GM23338 (cell line): Measurements from ENCODE around the gene APOL6.

Experiments
- CREB1 ChIP-seq: fragments of 250-450 bp; sonication (Bioruptor Pico); IDR thresholded peaks from 2 replicates; pipeline ENCODE4 v1.5.0; 2020; ENCODE audit warnings: low read depth, mild to moderate bottlenecking, moderate library complexity
- EZH2 ChIP-seq: fragments of 200-600 bp; sonication (generic); IDR thresholded peaks from one replicate; pipeline ENCODE4 v1.8.0; 2017; ENCODE audit warnings: antibody characterized with exemption, mild to moderate bottlenecking, low read depth; ENCODE audit not compliant: unreplicated experiment
- EZH2phosphoT487 ChIP-seq: fragments of 200-600 bp; sonication (generic); IDR thresholded peaks from one replicate; pipeline ENCODE4 v1.8.1; 2018; ENCODE audit warnings: antibody characterized with exemption; ENCODE audit not compliant: unreplicated experiment
- JUNB ChIP-seq: IDR thresholded peaks from one replicate; pipeline ENCODE4 v1.6.1; 2016; ENCODE audit warnings: antibody characterized with exemption; ENCODE audit not compliant: unreplicated experiment
- NANOG ChIP-seq: IDR thresholded peaks from 2 replicates; pipeline ENCODE4 v1.6.1; 2016; ENCODE audit warnings: antibody characterized with exemption, borderline replicate concordance
- POLR2AphosphoS5 ChIP-seq: IDR thresholded peaks from 2 replicates; pipeline ENCODE4 v1.6.1; 2016; ENCODE audit warnings: antibody characterized with exemption, low read depth
- STAT1 ChIP-seq: IDR thresholded peaks from one replicate; pipeline ENCODE4 v1.6.1; 2016; ENCODE audit warnings: antibody characterized with exemption; ENCODE audit not compliant: unreplicated experiment
- ZNF331 ChIP-seq: fragments of 250-450 bp; sonication (Bioruptor Pico); IDR thresholded peaks from 2 replicates; pipeline ENCODE4 v1.5.0; 2020; ENCODE audit warnings: low read depth, mild to moderate bottlenecking, moderate library complexity
- TF ChIP-seq, protein P1 (sequence below), 2 experiments: fragments of 200-600 bp in 1 of 2; sonication (generic) in 1 of 2; conservative IDR thresholded peaks; 2 replicates each; pipeline versions ENCODE4 v1.5.1 to v1.6.1; 2016 to 2017; ENCODE audit warnings: antibody characterized with exemption in 2 of 2, low read depth in 2 of 2, mild to moderate bottlenecking in 2 of 2, moderate library complexity in 1 of 2
- TF ChIP-seq, protein P2 (sequence below): fragments of 250-450 bp; sonication (Bioruptor Pico); IDR thresholded peaks from 2 replicates; pipeline ENCODE4 v1.5.0; 2020; ENCODE audit warnings: mild to moderate bottlenecking, moderate library complexity
- TF ChIP-seq, protein P3 (sequence below): IDR thresholded peaks from one replicate; pipeline ENCODE4 v1.6.1; 2018; ENCODE audit warnings: antibody characterized with exemption; ENCODE audit not compliant: unreplicated experiment
- TF ChIP-seq, protein P4 (sequence below): IDR thresholded peaks from 2 replicates; pipeline ENCODE4 v1.6.1; 2016; ENCODE audit warnings: antibody characterized with exemption

DNA sequence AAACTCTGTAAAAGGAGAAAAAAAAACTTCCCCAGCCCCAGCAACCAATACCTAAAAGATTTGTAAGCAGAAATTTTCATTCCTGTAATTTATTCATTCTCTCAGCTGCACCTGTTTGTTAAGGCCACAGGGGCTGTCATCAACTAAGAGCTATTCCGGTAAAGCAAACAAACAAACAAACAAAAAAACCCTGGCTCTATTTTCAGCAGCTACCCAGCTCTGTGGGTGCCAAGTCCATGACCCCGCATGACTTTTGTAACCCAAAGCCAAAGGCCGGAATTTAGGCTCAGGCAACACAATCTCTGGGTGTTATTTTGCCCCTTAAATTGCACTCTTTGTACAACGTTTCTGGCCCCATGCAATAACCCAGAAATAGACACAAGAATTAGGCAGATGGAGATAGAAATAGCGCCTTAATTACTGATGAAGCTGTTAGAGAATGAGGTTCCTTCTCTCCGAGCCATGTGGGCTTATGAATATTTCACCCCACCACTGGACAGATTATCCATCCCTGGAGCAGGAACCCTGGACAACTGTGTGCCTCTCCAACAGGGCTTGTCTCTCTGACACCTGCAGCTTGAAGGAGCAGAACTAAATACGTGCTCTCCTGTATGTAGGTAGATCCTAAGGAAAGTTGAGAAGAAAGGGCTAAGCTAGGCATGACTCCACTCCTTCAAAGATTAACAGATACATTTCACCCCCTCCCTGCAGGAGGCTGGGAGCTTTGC lies 29.4 kb downstream of the APOL6 start:
- TF ChIP-seq, protein P1, sequence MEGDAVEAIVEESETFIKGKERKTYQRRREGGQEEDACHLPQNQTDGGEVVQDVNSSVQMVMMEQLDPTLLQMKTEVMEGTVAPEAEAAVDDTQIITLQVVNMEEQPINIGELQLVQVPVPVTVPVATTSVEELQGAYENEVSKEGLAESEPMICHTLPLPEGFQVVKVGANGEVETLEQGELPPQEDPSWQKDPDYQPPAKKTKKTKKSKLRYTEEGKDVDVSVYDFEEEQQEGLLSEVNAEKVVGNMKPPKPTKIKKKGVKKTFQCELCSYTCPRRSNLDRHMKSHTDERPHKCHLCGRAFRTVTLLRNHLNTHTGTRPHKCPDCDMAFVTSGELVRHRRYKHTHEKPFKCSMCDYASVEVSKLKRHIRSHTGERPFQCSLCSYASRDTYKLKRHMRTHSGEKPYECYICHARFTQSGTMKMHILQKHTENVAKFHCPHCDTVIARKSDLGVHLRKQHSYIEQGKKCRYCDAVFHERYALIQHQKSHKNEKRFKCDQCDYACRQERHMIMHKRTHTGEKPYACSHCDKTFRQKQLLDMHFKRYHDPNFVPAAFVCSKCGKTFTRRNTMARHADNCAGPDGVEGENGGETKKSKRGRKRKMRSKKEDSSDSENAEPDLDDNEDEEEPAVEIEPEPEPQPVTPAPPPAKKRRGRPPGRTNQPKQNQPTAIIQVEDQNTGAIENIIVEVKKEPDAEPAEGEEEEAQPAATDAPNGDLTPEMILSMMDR (conservative IDR thresholded peaks at IDR 0.05; ENCODE audit: low read depth in 2 of 2), result no peak
- TF ChIP-seq, protein P2, sequence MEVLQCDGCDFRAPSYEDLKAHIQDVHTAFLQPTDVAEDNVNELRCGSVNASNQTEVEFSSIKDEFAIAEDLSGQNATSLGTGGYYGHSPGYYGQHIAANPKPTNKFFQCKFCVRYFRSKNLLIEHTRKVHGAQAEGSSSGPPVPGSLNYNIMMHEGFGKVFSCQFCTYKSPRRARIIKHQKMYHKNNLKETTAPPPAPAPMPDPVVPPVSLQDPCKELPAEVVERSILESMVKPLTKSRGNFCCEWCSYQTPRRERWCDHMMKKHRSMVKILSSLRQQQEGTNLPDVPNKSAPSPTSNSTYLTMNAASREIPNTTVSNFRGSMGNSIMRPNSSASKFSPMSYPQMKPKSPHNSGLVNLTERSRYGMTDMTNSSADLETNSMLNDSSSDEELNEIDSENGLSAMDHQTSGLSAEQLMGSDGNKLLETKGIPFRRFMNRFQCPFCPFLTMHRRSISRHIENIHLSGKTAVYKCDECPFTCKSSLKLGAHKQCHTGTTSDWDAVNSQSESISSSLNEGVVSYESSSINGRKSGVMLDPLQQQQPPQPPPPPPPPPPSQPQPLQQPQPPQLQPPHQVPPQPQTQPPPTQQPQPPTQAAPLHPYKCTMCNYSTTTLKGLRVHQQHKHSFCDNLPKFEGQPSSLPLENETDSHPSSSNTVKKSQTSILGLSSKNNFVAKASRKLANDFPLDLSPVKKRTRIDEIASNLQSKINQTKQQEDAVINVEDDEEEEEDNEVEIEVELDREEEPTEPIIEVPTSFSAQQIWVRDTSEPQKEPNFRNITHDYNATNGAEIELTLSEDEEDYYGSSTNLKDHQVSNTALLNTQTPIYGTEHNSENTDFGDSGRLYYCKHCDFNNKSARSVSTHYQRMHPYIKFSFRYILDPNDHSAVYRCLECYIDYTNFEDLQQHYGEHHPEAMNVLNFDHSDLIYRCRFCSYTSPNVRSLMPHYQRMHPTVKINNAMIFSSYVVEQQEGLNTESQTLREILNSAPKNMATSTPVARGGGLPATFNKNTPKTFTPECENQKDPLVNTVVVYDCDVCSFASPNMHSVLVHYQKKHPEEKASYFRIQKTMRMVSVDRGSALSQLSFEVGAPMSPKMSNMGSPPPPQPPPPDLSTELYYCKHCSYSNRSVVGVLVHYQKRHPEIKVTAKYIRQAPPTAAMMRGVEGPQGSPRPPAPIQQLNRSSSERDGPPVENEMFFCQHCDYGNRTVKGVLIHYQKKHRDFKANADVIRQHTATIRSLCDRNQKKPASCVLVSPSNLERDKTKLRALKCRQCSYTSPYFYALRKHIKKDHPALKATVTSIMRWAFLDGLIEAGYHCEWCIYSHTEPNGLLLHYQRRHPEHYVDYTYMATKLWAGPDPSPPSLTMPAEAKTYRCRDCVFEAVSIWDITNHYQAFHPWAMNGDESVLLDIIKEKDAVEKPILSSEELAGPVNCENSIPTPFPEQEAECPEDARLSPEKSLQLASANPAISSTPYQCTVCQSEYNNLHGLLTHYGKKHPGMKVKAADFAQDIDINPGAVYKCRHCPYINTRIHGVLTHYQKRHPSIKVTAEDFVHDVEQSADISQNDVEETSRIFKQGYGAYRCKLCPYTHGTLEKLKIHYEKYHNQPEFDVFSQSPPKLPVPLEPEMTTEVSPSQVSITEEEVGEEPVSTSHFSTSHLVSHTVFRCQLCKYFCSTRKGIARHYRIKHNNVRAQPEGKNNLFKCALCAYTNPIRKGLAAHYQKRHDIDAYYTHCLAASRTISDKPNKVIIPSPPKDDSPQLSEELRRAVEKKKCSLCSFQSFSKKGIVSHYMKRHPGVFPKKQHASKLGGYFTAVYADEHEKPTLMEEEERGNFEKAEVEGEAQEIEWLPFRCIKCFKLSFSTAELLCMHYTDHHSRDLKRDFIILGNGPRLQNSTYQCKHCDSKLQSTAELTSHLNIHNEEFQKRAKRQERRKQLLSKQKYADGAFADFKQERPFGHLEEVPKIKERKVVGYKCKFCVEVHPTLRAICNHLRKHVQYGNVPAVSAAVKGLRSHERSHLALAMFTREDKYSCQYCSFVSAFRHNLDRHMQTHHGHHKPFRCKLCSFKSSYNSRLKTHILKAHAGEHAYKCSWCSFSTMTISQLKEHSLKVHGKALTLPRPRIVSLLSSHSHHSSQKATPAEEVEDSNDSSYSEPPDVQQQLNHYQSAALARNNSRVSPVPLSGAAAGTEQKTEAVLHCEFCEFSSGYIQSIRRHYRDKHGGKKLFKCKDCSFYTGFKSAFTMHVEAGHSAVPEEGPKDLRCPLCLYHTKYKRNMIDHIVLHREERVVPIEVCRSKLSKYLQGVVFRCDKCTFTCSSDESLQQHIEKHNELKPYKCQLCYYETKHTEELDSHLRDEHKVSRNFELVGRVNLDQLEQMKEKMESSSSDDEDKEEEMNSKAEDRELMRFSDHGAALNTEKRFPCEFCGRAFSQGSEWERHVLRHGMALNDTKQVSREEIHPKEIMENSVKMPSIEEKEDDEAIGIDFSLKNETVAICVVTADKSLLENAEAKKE (CRISPR knock-in tag), result no peak
- TF ChIP-seq, protein P3, sequence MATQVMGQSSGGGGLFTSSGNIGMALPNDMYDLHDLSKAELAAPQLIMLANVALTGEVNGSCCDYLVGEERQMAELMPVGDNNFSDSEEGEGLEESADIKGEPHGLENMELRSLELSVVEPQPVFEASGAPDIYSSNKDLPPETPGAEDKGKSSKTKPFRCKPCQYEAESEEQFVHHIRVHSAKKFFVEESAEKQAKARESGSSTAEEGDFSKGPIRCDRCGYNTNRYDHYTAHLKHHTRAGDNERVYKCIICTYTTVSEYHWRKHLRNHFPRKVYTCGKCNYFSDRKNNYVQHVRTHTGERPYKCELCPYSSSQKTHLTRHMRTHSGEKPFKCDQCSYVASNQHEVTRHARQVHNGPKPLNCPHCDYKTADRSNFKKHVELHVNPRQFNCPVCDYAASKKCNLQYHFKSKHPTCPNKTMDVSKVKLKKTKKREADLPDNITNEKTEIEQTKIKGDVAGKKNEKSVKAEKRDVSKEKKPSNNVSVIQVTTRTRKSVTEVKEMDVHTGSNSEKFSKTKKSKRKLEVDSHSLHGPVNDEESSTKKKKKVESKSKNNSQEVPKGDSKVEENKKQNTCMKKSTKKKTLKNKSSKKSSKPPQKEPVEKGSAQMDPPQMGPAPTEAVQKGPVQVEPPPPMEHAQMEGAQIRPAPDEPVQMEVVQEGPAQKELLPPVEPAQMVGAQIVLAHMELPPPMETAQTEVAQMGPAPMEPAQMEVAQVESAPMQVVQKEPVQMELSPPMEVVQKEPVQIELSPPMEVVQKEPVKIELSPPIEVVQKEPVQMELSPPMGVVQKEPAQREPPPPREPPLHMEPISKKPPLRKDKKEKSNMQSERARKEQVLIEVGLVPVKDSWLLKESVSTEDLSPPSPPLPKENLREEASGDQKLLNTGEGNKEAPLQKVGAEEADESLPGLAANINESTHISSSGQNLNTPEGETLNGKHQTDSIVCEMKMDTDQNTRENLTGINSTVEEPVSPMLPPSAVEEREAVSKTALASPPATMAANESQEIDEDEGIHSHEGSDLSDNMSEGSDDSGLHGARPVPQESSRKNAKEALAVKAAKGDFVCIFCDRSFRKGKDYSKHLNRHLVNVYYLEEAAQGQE, result no peak
- TF ChIP-seq CREB1 (CRISPR knock-in tag), result no peak
- no peak for TF ChIP-seq EZH2
- TF ChIP-seq ZNF331 (CRISPR knock-in tag), result no peak
- TF ChIP-seq POLR2AphosphoS5, result no peak
- no peak for TF ChIP-seq EZH2phosphoT487
- no peak for TF ChIP-seq STAT1
- TF ChIP-seq, protein P4, sequence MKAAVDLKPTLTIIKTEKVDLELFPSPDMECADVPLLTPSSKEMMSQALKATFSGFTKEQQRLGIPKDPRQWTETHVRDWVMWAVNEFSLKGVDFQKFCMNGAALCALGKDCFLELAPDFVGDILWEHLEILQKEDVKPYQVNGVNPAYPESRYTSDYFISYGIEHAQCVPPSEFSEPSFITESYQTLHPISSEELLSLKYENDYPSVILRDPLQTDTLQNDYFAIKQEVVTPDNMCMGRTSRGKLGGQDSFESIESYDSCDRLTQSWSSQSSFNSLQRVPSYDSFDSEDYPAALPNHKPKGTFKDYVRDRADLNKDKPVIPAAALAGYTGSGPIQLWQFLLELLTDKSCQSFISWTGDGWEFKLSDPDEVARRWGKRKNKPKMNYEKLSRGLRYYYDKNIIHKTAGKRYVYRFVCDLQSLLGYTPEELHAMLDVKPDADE, result no peak
- no peak for TF ChIP-seq JUNB
- TF ChIP-seq NANOG, result no peak
